H1 (cell line): ENCODE results near the gene YY1AP1. TPM values are rescaled to one million over a fixed set of nuclear protein-coding genes. Genes with fewer than 3 reads are reported as not detected.
"Not testable (repeated sequence)": the region's sequence is repeated elsewhere in the genome, so short reads cannot be mapped to it uniquely, and the experiment has no call there.

Experiments
- CTCF ChIA-PET: fragments of 300-600 bp; sonication (Branson Sonifier 250); formaldehyde crosslinking; loops from one replicate; lab custom pipeline; 2021; ENCODE audit not compliant: partially characterized antibody; lab: Charles Lee
- POLR2A ChIA-PET: fragments of 300-600 bp; sonication (Branson Sonifier 250); formaldehyde crosslinking; loops from one replicate; lab custom pipeline; 2021; ENCODE audit warnings: inconsistent platforms; ENCODE audit not compliant: partially characterized antibody; lab: Charles Lee
- DNase-seq, 2 experiments: peaks; one replicate each; pipeline versions ENCODE4 v3.0.0 to v3.0.0-alpha.2; 2010 to 2022; ENCODE audit warnings: low spot score in 2 of 2, low read depth in 1 of 2, mixed read lengths in 1 of 2
- FAIRE-seq: peaks from 2 replicates; lab custom pipeline; 2011; peaks lifted over from hg19 to GRCh38; lab: Jason Lieb, UNC
- H2AFZ ChIP-seq: 2 replicates; pipeline ENCODE4 v1.8.1; 2012; ENCODE audit warnings: low read length, inconsistent platforms
- H2AK5ac ChIP-seq: 2 replicates; pipeline ENCODE4 v1.6.1; 2013; ENCODE audit warnings: low read depth, low read length
- H2BK120ac ChIP-seq: replicated peaks from 2 replicates; pipeline ENCODE3; 2013; ENCODE audit warnings: low read depth, low read length, inconsistent platforms
- H2BK12ac ChIP-seq: 2 replicates; pipeline ENCODE4 v1.6.1; 2013; ENCODE audit warnings: low read depth, low read length
- H2BK15ac ChIP-seq: 2 replicates; pipeline ENCODE4 v1.6.1; 2013; ENCODE audit warnings: low read length
- H2BK20ac ChIP-seq: 2 replicates; pipeline ENCODE4 v1.6.1; 2013; ENCODE audit warnings: low read length
- H2BK5ac ChIP-seq: 2 replicates; pipeline ENCODE4 v1.6.1; 2013; ENCODE audit warnings: low read depth, low read length
- H3K14ac ChIP-seq: 2 replicates; pipeline ENCODE4 v1.6.1; 2013; ENCODE audit warnings: inconsistent platforms; ENCODE audit not compliant: insufficient read length
- H3K18ac ChIP-seq: 2 replicates; pipeline ENCODE4 v1.6.1; 2013; ENCODE audit warnings: low read length; ENCODE audit errors: extremely low read depth
- H3K23ac ChIP-seq: 2 replicates; pipeline ENCODE4 v1.6.1; 2013; ENCODE audit warnings: inconsistent platforms; ENCODE audit not compliant: insufficient read length
- H3K23me2 ChIP-seq: 2 replicates; pipeline ENCODE4 v1.6.1; 2013; ENCODE audit warnings: low read depth, low read length
- H3K27ac ChIP-seq: 2 replicates; pipeline ENCODE4 v1.6.1; 2011; ENCODE audit warnings: low read depth, low read length, inconsistent platforms
- H3K27me3 ChIP-seq, 4 experiments: replicated peaks in 1 of 4; 1 replicate in 1 of 4; 2 replicates in 3 of 4; pipeline versions ENCODE4 v1.6.1 to v1.8.1; 2011 to 2013; ENCODE audit warnings: low read length in 3 of 4, mild to moderate bottlenecking in 3 of 4, inconsistent platforms in 2 of 4, mixed read lengths in 2 of 4, moderate library complexity in 1 of 4; ENCODE audit not compliant: control insufficient read depth in 3 of 4, insufficient read depth in 3 of 4; ENCODE audit errors: extremely low read depth in 1 of 4
- H3K36me3 ChIP-seq, 4 experiments: 2 replicates each; pipeline versions ENCODE4 v1.6.1 to v1.8.1; 2011 to 2013; ENCODE audit warnings: mild to moderate bottlenecking in 4 of 4, low read length in 3 of 4, moderate library complexity in 2 of 4, control low read depth in 1 of 4, inconsistent platforms in 1 of 4; ENCODE audit not compliant: insufficient read depth in 4 of 4, control insufficient read depth in 2 of 4
- H3K4ac ChIP-seq: replicated peaks from 2 replicates; pipeline ENCODE3; 2013; ENCODE audit warnings: low read length, low read depth, mixed read lengths, inconsistent platforms; ENCODE audit not compliant: insufficient read length
- H3K4me1 ChIP-seq, 4 experiments: replicated peaks in 1 of 4; 1 replicate in 1 of 4; 2 replicates in 3 of 4; pipeline versions ENCODE4 v1.6.1 to v1.8.1; 2011 to 2013; ENCODE audit warnings: low read length in 3 of 4, inconsistent platforms in 2 of 4, mixed read lengths in 1 of 4; ENCODE audit not compliant: insufficient read depth in 4 of 4, control insufficient read depth in 3 of 4
- H3K4me2 ChIP-seq, 2 experiments: 2 replicates each; pipeline versions ENCODE4 v1.6.1 to v1.8.1; 2011 to 2013; ENCODE audit warnings: low read depth in 2 of 2, low read length in 2 of 2, control low read depth in 1 of 2, inconsistent platforms in 1 of 2, mild to moderate bottlenecking in 1 of 2; ENCODE audit not compliant: insufficient read depth in 1 of 2
- H3K4me3 ChIP-seq, 4 experiments: fragments of 200-600, 300-600 bp in 1 of 4; sonication (generic), shearing (Covaris generic), sonication (Bioruptor Twin) in 1 of 4; 2 replicates each; pipeline versions ENCODE4 v1.5.1 to v1.8.1; 2011 to 2016; ENCODE audit warnings: low read length in 4 of 4, low read depth in 3 of 4, control low read depth in 2 of 4, inconsistent platforms in 2 of 4, mild to moderate bottlenecking in 2 of 4, mixed read lengths in 1 of 4, moderate library complexity in 1 of 4; ENCODE audit not compliant: insufficient read depth in 2 of 4; ENCODE audit errors: extremely low read depth in 1 of 4
- H3K56ac ChIP-seq: replicated peaks from 2 replicates; pipeline ENCODE3; 2013; ENCODE audit warnings: low read depth, mild to moderate bottlenecking, mixed read lengths, low read length, inconsistent platforms; ENCODE audit not compliant: insufficient read length
- H3K79me1 ChIP-seq: 2 replicates; pipeline ENCODE4 v1.6.1; 2013; ENCODE audit warnings: low read depth, low read length, control low read depth
- H3K79me2 ChIP-seq, 2 experiments: 2 replicates each; pipeline versions ENCODE4 v1.6.1 to v1.8.1; 2012 to 2013; ENCODE audit warnings: low read length in 2 of 2, mild to moderate bottlenecking in 2 of 2, inconsistent platforms in 1 of 2; ENCODE audit not compliant: insufficient read depth in 2 of 2, control insufficient read depth in 1 of 2
- H3K9ac ChIP-seq, 4 experiments: replicated peaks in 1 of 4; 1 replicate in 1 of 4; 2 replicates in 3 of 4; pipeline versions ENCODE4 v1.6.1 to v1.8.1; 2011 to 2013; ENCODE audit warnings: low read depth in 3 of 4, low read length in 3 of 4, control low read depth in 2 of 4, mild to moderate bottlenecking in 2 of 4, moderate library complexity in 2 of 4, inconsistent platforms in 1 of 4; ENCODE audit errors: extremely low read depth in 1 of 4
- H3K9me3 ChIP-seq, 2 experiments: 2 replicates each; pipeline versions ENCODE4 v1.6.1 to v1.8.1; 2012 to 2013; ENCODE audit warnings: mild to moderate bottlenecking in 2 of 2, moderate library complexity in 2 of 2, control low read depth in 1 of 2, inconsistent platforms in 1 of 2, low read depth in 1 of 2, low read length in 1 of 2, mixed read lengths in 1 of 2; ENCODE audit not compliant: insufficient read depth in 2 of 2
- H4K20me1 ChIP-seq, 2 experiments: replicated peaks in 1 of 2; 2 replicates each; pipeline versions ENCODE3 to v1.8.1; 2011 to 2013; ENCODE audit warnings: inconsistent platforms in 2 of 2, low read length in 2 of 2, mild to moderate bottlenecking in 1 of 2; ENCODE audit not compliant: insufficient read depth in 2 of 2, control insufficient read depth in 1 of 2
- H4K5ac ChIP-seq: 2 replicates; pipeline ENCODE4 v1.6.1; 2013; ENCODE audit warnings: low read length, low read depth, mixed read lengths, inconsistent platforms; ENCODE audit not compliant: insufficient read length
- H4K8ac ChIP-seq: 2 replicates; pipeline ENCODE4 v1.8.0; 2013; ENCODE audit warnings: mild to moderate bottlenecking, moderate library complexity, low read length, inconsistent platforms; ENCODE audit not compliant: insufficient read depth; ENCODE audit errors: extremely low read depth
- H4K91ac ChIP-seq: replicated peaks from 2 replicates; pipeline ENCODE3; 2013; ENCODE audit warnings: low read length, mixed read lengths, inconsistent platforms; ENCODE audit not compliant: insufficient read length
- WGBS, 2 experiments: shearing (Covaris generic) in 1 of 2; methylation state at CpG; one replicate each; pipeline versions ENCODE4 v1.1.6 to v1.1.7; 2013 to 2015; ENCODE audit warnings: low lambda C conversion rate in 2 of 2, mixed read lengths in 2 of 2, inconsistent platforms in 1 of 2, low coverage in 1 of 2, missing lambda C conversion rate in 1 of 2; ENCODE audit not compliant: insufficient replicate concordance in 2 of 2, insufficient coverage in 1 of 2, insufficient read length in 1 of 2; ENCODE audit errors: extremely low coverage in 1 of 2, missing lambda C conversion rate in 1 of 2; 5-methylcytosine and 5-hydroxymethylcytosine counted together
- polyA plus RNA-seq, 7 experiments: library from polyadenylated mRNA; depleted of rRNA in 3 of 7; stranded (reverse) in 5 of 7; unstranded in 2 of 7; fragments of >200 nt in 5 of 7; fragments of 200-250 nt in 2 of 7; gene quantifications; 1 replicate in 5 of 7; 2 replicates in 1 of 7; 4 replicates in 1 of 7; pipeline versions ENCODE4 v1.2.1 to v1.2.3, GENCODE V29; 2011 to 2013; ENCODE audit warnings: missing spikeins in 2 of 7, mixed read lengths in 2 of 7
- total RNA-seq: library from RNA; stranded (reverse); fragmentation: NEBNext Ultra II Directional; extraction: Animal tissue kit (Norgen Biotek cat#: 25700); gene quantifications from 2 replicates; pipeline ENCODE4 v1.2.1, GENCODE V29; 2021

The YY1AP1 gene
- total and polyA plus RNA-seq, 2 of the 8 experiments (the other 6 are each of a cell fraction or from before 2014, with no cell fraction given) = 44.2 to 48.6 TPM

DNA sequence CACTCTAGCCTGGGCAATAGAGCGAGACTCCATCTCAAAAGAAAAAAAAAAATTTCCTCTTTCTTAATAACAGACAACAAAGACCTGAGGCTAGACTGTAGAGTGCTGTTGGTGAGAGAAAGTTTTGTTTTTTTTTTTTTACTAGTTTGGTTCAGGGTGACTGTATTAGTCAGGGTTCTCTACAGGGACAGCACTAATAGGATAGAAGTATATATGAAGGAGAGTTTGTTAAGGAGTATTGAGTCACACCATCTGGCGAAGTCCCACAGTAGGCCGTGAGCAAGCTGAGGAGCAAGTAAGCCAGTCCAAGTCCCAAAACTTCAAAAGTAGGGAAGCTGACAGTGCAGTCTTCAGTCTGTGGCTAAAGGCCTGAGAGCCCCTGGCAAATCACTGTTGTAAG is 22.9 kb upstream of the YY1AP1 start:
- POLR2A ChIA-PET = interaction anchor here (0.8 kb wide), 1 partner anchor 30 kb away, joined by 3 read pairs; no protein-coding TSS in a partner anchor
- Histone ChIP-seq H3K36me3 (peaks cover 0 to 12% (median 5%) of the 10 kb centered on the region in 4 experiments; a peak in 4 of 8 replicates), H3K79me2 (peaks cover 0 to 12% of the 10 kb centered on the region in 2 experiments; a peak in 2 of 4 replicates)
- WGBS, 2 experiments = 100% methylated on average over 1 of the region's 3 CpGs; no CpG with 5 or more reads in 1 of the 2 experiments
- FAIRE-seq, CTCF ChIA-PET, DNase-seq, H2BK15ac ChIP-seq, H3K79me1 ChIP-seq, H3K27ac ChIP-seq, H3K4me2 ChIP-seq, H4K5ac ChIP-seq, H3K4ac ChIP-seq, H3K9me3 ChIP-seq, H3K18ac ChIP-seq, H3K4me3 ChIP-seq, H3K14ac ChIP-seq, H2AFZ ChIP-seq, H3K56ac ChIP-seq, H3K23me2 ChIP-seq, H2BK120ac ChIP-seq, H3K4me1 ChIP-seq, H4K20me1 ChIP-seq, H2AK5ac ChIP-seq, H4K91ac ChIP-seq, H3K9ac ChIP-seq, H2BK12ac ChIP-seq, H2BK5ac ChIP-seq, H3K23ac ChIP-seq, H2BK20ac ChIP-seq, H3K27me3 ChIP-seq, H4K8ac ChIP-seq: not testable (repeated sequence)
